ENCODE data around the gene S100A9.
A peak's percentile ranks its signal among the peaks of the same experiment; 100 is the strongest.

Gene S100A9

DNA sequence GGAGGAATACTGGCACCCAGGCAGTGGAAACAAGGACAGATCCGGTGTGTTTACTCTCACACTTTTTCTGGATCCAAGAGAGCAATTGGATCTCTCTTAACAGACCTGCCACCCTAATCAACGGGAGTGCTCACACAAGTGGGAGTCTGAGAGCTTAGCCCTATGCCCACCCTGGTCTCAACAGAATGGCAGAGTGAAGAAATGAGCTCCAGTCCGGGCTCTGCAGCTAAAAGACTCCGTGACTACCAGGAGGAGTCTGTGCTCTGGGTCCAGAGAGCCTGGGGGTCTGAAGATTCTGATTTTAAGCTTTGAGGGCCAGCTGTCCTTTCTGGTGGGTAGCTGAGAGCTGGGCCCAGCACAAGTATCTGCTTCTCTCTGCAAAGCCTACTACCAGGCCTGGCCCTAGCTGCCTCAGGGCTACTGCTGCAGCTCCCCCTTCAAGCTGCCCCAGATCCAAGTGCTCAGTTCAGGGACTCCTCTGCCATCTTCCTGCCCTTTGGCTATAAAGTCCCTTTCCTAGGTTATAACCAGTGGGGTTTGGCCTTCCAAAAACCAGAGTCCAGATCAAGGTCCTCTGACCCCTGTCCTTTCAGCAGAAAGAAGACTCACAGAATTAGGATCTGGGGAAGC is 3.9 kb downstream of the S100A9 start:
- no peak for DNase-seq

DNA sequence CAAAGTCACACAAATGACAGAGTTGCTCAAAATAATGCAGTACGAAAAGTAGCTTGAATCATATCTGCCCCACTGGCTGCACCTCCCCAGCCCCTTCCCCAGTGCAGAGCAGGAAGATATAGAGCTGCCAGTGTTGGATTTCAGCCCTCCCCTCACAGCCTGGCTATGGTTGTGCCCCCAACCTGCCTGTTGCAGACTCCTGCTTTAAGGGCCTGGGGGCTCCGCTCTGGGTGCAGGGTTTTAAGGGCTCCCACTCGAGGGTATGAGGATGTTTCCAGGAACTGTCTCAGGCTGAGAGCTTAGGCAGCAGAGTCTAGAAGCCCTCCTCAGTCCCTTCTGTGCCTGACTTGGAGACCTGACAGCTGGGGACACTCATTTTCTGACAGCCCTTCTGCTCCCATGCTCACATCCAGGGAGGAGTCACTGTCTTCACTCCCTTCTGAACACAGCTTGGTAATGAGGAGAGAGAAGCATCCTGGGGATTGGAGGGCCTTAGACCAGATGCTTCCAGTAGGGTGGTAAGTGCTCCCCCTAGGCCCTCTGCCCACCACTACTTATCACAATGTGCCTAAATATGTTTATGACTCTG is 4.6 kb downstream of the S100A9 start:
- no peak for DNase-seq

DNA sequence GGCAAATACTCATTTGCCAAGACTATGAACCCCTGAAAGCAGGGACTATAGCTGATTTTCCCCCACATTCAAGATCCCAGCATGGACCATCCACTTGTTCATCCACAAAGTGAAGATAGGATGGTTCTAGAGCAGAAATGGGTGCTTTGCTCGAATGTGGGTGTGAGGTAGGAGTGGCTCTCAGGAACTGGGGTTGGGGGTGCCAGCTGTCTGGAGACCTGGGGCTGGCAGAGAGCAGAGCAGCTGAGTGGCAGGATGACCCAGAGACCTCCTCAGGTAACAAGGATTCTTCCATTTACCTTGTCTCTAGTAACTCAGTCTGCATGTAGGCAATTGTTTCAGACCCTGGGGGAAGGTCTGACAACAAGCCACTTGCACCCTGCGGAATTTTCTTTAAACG is 6.0 kb downstream of the S100A9 start:
- DNase-seq: no peak

DNA sequence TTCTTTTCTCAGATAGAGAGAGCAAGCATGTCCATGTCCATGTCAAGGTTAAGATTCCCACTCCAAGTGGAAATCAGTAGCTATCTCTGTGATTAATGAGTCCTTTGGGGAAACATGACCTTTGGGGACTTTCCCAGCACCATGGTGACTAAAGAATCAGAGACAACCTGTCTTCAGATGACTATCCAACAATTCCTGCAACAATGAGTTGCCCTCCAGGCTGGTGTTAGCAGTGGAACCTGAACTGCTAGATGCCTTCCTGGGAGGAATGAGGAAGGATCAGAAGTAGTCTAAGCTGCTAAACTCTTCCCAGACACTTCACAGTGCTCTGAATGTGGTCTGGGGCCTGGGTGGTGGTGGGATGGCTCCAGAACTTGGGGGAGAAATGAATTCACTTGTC is 6.5 kb downstream of the S100A9 start:
- DNase-seq: no peak

DNA sequence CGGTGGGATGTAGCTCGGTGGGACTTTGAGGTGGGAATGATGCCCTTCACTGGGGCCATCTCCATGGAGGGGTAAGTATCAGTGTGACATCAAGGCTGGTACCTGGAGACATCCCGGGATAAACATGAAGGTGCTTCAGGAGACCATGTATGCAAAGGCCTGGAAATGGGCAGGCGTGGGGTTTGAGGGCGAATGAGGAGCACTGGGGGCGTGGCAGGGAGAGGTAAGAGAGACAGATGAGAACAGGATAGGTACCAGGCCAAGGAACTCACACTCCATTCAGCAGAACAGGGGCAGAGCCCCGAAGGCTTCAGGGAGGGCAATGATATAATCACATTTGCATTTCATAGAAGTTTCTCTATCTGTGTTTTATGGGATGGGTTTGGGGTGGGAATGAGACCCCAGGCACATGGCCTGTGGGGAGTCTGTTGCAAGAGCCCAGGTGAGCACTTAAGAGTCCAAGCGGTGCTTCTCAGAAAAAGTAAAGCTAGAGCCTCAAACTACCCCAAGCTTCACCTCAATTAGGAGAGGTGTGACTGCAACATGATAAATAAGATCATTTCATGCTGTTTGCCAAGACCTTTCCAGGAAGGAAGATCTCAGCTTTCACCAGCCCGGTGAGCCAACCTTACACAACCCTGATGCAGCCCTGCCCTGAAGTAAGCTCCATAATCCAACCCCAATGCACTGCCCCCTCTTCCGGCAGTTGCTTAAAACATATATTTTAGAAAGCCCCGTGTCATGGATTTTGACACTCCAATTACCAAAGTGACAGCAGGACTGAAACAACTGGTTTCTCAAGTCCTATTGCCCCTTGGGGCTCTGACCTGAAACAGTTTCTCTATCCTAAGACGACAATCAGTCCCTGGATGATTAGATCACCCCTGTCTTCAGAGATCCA is 7.4 kb downstream of the S100A9 start:
- DNase-seq: no peak

DNA sequence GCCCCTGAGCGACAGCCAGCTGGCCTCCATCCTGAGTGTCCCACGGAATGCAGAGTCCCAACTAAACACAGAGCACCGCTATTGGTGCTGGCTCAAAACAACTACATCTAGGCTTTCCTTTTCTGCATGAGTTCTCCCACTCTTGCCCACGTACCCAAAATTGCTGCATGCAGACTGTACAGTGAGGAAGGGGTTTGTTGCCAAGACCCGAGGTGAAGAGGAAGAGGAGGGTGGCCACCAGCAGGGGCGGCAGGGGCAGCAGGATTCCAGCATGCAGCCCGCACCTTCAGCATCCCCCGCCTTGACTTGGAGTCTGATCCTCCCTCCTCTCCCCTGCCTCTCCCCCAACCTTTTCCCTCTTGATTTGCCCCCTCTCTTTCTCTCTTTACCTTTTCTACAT is 8.0 kb downstream of the S100A9 start:
- DNase-seq: no peak

DNA sequence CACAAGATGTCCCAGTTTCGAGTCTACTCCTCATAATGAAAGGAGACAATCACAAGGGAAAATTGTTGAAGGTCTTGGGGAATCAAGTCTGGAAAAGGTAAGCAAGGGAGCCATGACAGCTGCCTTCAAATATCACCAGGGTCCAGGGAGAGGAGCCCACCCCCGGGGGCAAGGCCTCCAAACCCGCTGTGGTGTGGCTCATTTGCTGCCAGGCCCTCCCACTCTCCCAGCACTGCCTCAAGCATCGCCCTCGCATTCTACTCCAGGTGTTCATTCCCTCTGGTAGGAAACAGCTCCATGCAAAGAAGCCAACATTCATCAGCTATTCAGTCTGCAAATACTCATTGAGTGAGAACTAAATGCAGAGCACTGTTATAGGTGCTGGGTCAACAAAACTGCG is 8.6 kb downstream of the S100A9 start:
- no peak for DNase-seq

DNA sequence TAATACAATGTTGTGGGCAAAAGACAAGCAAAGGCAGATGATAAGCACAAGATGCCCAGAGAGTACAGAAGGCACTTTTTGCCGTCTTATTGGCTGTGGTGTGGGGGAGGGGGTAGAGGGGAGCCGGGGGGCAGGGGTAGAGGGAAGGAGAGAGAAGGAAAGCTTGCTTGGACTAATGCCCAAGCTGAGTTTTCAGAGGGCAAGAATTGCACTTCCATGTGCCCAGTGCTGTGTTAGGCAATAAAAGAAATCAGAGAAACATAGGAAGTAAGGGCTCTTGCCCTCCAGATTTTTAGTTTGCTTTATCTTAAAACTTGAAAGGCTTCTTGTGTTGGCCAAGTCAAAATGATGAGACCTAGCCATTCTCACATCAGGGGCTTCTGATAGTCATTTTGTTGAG is 9.4 kb downstream of the S100A9 start:
- no peak for DNase-seq

DNA sequence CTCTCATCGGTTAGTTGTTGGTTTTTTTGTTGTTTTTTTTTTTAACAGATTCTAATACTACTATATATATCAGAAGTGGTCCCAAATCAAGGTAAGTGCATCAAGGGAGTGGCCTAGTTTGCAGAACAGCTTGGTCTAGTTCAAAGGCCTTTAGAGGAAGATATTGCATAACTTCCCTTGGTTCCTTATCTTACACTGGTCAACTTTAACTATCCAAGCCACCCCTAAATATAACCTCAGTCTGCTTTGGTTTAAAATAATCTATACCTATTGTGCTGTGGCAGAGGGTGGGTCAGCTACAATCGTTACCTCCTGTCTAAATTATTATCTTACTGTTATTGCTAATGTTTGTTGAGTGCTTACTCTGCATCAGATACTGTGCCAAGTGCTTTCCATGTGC is 10.8 kb downstream of the S100A9 start:
- DNase-seq: no peak

DNA sequence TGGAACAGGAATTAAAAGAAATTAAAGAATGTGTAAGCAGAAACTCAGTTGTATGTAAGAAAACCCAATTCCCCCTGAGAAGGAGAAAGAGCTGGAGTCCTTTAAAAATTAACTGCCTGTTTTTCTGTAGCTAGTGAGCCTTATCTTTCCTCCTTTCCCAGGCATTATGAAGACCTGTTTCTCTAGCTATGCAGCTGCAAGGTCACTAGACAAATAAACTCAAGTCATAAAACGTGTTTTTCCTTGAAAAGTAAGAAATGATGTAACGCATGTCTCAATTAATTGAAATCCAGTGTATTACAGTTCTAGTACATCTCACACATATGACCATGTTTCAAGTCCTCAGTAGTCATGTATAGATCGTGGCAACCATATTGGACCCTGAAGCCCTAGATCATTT is 12.5 kb downstream of the S100A9 start:
- DNase-seq: no peak

DNA sequence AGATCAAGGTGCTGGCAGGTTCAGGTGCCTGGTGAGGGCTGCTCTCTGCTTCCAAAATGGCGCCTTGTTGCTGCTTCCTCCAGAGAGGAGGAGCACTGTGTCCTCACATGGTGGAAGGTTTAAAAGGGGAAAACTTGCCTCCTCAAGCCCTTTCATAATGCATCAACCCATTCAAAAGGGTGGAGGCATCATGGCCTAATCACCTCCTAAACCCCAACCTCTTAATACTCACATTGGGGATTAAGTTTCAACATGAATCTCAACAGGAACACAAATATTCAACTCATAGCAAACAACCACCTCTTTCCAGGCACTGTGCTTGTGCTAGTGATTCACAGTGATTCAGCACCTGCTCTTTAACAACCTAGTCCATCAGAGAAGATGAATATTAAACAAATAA is 13.6 kb downstream of the S100A9 start:
- no peak for DNase-seq

DNA sequence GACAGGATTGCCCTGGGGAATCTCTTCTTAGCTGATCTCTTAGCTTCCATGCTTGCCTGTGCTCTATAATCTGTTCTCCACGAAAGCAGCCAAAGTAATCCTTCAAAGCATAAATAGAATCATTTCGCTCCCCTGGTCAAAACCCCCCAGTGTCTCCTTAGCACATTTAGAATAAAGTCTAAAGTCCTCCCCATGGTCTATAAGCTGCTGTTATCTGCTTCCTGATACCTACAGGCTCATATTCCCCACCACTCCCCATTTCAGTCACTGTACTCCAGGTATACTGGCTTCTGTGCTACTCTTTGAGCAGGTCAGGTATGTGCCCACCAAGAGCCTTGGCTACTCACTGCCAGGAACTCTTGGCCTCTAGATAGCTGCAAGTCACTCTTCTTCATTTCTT is 14.9 kb downstream of the S100A9 start:
- DNase-seq: no peak

DNA sequence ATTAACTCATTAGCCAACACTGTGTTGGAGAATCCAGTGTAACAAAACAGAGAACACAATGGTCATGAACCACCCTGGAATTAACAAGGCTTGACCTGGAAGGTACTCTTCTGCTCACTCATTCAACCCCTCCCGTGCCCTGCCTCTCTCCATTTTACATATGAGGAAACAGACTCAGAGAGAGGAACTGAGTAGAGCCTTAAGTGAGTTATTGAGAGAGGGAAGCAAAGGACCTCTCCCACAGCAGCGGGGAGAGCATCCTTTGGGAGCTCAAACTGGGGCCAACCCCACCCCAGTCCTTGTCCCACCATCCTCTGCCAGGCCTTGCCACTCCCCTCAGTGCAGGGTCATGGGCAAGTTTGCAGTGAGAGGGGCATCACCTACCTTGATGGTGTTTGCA is 16.4 kb downstream of the S100A9 start:
- no peak for DNase-seq

DNA sequence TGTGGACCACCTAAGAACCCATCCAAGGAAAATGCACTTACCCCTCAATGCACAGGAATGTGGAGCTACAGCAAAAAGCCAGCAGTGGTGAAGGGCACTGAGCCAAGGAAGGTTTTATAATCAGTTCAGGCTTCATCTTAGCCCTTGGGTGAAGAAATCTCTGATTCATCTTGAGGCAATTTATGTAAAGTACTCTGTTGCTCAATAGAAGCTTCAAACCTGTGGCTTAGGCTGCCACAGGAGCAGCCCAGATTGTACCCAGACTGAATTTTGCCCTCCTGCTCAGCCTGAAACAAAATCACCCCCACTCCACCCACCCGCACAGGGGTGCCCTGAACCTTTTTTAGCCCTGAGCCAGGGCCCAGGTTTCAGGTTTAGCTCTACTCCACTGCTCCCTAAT is 17.9 kb downstream of the S100A9 start, which contains the start of gene S100A12:
Gene S100A12, minus strand, starts transcription at position 111 of the 400 bp plus-strand sequence. CDS start 1,029 bp downstream, outside the sequence.
- no peak for DNase-seq

DNA sequence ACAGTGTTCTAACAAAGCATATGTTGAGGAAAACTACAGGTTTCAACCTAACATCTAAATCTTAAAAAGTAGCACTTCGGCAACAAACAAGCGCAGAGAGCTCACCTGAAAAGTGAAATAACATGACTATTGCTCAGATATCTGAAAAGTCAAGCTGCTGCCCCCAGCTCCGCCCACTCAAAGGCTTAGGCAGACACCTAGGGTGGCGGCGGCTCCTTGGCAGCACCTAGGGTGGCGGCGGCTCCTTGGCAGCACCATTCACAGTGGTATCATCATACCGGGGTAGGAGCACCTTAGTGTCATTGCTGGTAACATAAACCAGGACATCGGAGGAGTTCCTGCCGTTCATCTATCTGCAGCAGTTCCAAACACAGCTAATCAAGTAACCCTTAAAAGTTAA is 21.9 kb downstream of the S100A9 start:
- DNase-seq: no peak

DNA sequence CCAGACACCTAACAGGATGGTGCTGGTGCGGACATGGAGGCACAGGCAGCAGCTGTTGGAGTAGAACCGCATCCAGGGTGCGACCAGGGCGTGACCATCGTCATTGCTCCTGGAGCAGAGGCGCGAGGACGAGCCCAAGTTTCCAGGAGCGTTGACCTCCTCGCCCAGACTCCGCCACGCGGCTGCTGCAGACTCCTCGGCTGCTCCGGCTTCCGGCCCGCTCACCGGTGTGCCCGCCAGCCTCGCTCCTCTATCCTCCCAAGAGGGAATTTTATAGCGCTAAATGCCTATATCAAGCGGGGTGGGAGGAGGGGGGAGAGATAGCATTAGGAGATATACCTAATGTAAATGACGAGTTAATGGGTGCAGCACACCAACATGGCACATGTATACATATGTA is 23.1 kb downstream of the S100A9 start:
- no peak for DNase-seq

DNA sequence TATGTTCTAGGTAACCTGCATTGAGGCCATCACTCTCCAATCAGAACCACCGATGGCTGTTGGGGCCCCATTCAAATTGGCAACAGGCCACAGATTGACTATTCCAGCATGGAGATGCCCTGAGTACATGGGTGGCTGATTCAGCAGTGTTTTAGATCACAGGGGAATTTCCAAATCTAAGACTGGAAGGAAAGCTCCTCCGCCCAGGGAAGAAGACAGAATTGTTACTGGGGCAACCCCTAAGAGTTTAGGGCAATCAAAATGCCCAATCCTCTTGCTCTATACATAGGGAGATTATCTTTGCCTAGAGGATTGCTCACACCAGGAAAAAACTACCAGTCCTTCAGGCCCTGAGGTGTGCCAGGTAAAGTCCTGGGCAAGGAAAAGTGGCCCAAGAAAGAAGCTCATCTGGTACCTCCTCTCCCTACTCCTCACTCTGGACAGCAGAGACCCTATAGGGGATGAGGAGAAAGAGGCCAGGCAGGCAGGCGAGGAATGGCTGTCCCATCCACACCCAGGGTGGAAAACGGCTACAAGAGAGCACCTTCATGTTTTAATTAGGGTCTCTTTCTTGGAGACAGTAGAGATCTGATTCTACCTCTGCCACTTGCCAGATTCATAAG is 27.4 kb downstream of the S100A9 start:
- no peak for DNase-seq

DNA sequence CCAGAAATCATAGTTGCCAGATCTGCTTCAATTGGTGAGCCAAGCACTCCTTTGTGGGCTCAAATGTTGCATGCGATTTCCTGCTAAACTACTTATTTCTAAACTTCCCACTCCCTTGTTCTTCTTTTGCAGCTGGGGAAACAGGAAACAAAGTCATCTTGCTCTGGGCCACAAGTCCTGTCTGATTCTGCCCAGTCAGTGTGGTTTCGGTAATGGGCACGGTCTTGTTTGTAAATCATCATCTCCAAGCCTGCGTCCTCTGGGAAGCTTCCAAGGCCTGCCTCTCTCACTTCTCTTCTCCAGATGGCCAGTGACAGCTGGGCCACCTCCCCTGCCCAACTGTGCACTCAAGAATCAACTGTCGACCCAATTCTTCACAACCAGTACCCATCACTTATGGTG is 28.8 kb downstream of the S100A9 start:
- peak in 1 of 5 donors; percentile 30 for DNase-seq

DNA sequence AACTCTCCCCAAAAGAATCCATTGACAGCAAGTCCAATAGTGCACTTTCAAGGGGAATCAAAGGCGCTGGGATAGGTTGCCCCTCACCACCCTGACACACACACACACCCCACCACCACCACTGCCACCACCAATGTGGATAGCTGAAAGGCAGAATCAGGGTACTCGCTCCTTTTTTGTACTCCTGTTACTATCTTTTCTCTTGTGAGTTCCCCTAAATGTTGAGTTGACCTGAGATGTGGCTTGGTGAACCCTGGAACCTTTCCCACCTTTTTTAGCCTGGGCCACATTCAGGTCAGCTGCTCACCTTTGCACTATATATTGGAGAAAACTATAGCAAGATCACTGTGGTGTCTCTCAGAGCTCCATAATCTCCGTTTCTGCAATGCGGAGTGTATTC is 29.3 kb downstream of the S100A9 start:
- DNase-seq: no peak

DNA sequence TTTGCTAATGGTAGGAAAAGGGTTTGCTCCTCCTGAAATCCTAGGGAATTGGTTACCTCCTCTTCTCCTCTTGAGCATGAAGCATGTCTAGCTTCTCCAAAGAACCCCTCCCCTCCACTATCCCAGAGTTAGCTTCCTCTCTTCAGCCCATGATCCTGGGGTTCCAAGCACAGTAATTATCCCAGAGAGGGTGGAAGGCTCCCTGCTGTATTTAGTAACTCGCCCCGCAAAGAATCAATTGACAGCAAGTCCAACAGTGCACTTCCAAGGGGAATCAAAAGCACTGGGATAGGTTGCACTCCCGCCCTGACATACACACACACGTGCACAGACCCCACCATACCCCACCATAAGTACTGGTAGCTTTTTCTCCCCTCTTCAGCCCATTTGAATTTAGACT is 30.1 kb downstream of the S100A9 start:
- DNase-seq: no peak

DNA sequence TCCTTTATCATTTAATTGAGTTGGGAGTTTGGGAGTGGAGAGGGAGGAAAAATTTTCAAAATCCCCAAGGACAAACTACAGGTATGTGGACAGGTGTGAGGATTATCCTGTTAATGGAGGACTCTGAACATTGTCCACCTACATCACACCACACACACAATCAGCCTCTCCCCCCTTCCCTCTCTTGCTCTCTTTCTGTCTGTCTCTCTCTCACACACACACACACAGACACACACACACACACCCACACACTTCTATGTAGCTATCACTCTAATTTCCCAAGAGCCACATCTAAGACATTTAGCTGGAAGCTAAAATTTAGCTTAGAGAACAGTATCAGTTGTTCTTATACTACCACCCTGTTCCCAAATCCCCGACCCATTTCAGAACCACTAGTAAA is 31.7 kb downstream of the S100A9 start:
- DNase-seq: no peak

DNA sequence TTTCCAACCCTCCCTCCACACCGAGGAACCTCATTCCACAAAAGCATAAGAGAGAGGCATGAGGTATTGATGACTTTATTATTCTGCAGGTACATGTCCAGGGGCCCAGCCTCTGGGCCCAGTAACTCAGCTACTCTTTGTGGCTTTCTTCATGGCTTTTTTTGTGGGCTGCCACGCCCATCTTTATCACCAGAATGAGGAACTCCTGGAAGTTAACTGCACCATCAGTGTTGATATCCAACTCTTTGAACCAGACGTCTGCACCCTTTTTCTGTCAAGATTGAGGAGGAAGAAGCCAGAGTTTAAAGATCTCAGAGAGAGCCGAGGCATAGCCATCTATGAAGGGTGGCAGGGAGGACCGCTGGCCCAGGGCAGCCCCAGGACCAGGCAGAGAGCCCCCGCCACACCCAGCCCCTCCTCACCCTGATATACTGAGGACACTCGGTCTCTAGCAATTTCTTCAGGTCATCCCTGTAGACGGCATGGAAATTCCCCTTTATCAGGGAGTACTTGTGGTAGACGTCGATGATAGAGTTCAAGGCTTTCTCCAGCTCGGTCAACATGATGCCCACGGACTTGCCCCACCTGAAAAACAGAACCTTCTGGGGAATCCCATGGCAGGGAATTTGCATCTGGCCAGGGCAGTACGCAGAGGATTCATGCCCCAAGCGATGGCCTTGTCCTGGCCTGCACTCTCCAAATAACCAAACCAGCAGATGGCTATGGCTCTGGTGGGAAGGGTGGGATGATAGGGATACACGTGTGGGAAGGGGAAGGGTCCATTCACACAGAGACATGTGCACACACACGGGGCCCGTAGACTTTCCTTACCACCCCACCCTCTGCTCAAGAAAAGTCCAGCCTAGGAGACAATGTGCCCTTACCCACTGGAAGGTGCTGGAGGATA is 32.6 kb downstream of the S100A9 start:
- no peak for DNase-seq

Data from T-helper 1 cell (primary cell).